GM21825 (cell line): ENCODE data around the gene HCN2.
"Not testable (repeated sequence)": the region's sequence is repeated elsewhere in the genome, so short reads cannot be mapped to it uniquely, and the experiment has no call there.

Experiments used
- ATAC-seq: cut with Tn5 transposase; IDR thresholded peaks from one replicate; pipeline ENCODE4 v1.9.1; 2021; ENCODE audit warnings: mild to moderate bottlenecking, moderate library complexity; ENCODE audit not compliant: unreplicated experiment

The HCN2 gene

GRCh38 chr19:602391-603301, 13.0 kb downstream of the HCN2 start:
- no peak for ATAC-seq

GRCh38 chr19:603302-603639, 13.6 kb downstream of the HCN2 start:
- ATAC-seq, result not testable (repeated sequence)

- not testable (repeated sequence) for ATAC-seq
Observed at GRCh38 chr19:603779-604178, 14.1 kb downstream of the HCN2 start.

GRCh38 chr19:604355-604754, 14.7 kb downstream of the HCN2 start:
- no peak for ATAC-seq

- not testable (repeated sequence) for ATAC-seq
Observed at GRCh38 chr19:605061-605971, 15.6 kb downstream of the HCN2 start.

GRCh38 chr19:607301-608154, 17.8 kb downstream of the HCN2 start:
- no peak for ATAC-seq

GRCh38 chr19:608155-609003, 18.7 kb downstream of the HCN2 start:
- ATAC-seq, result no peak

- ATAC-seq, result no peak
Observed at GRCh38 chr19:609004-609346, 19.3 kb downstream of the HCN2 start.

- ATAC-seq, result no peak
Observed at GRCh38 chr19:610071-610800, 20.6 kb downstream of the HCN2 start.

GRCh38 chr19:610801-611480, 21.3 kb downstream of the HCN2 start:
- ATAC-seq, result no peak

- no peak for ATAC-seq
Observed at GRCh38 chr19:611481-611868, 21.8 kb downstream of the HCN2 start.

GRCh38 chr19:612941-613340, 23.3 kb downstream of the HCN2 start:
- ATAC-seq, result no peak

GRCh38 chr19:613732-614567, 24.3 kb downstream of the HCN2 start:
- ATAC-seq, result no peak

- no peak for ATAC-seq
Observed at GRCh38 chr19:615619-616018, 25.9 kb downstream of the HCN2 start.

GRCh38 chr19:616062-616700, 26.5 kb downstream of the HCN2 start:
- no peak for ATAC-seq

- no peak for ATAC-seq
Observed at GRCh38 chr19:616747-617526, 27.3 kb downstream of the HCN2 start.
